Adrenal gland (tissue), 12 donors: ENCODE data around the gene FAM219A. TPM values are rescaled to one million over a fixed set of nuclear protein-coding genes. Genes with fewer than 3 reads are reported as not detected.
A peak's percentile ranks its signal among the peaks of the same experiment; 100 is the strongest.

ENCODE experiments used
- DNase-seq, 7 donors: peaks; one replicate each; pipeline ENCODE4 v3.0.0-alpha.2; 2019 to 2020
- H3K27ac ChIP-seq, 5 donors: fragments of 200-600 bp; sonication (generic) in 4 of 5; 1 replicate in 3 of 5; 2 replicates in 2 of 5; pipeline versions ENCODE4 v1.5.1 to v1.8.0; 2016 to 2020; ENCODE audit warnings: mild to moderate bottlenecking in 1 of 5
- H3K27me3 ChIP-seq: fragments of 200-600 bp; 2 replicates; pipeline ENCODE4 v1.8.0; 2021
- H3K36me3 ChIP-seq, 2 donors: fragments of 200-600 bp; replicated peaks in 1 of 2; 1 replicate in 1 of 2; 2 replicates in 1 of 2; pipeline versions ENCODE4 v1.5.1 to v1.8.0; 2018 to 2022
- H3K4me1 ChIP-seq, 2 donors: fragments of 200-600 bp; replicated peaks in 1 of 2; 1 replicate in 1 of 2; 2 replicates in 1 of 2; pipeline versions ENCODE4 v1.5.1 to v1.8.0; 2018 to 2021
- H3K4me3 ChIP-seq, 4 donors: fragments of 200-600 bp; sonication (generic) in 3 of 4; one replicate each; pipeline ENCODE4 v1.5.1; 2016 to 2018
- H3K9me3 ChIP-seq, 3 donors: fragments of 200-600 bp; sonication (generic) in 1 of 3; replicated peaks in 1 of 3; 1 replicate in 2 of 3; 2 replicates in 1 of 3; pipeline versions ENCODE4 v1.5.1 to v1.8.0; 2016 to 2021
- CTCF ChIP-seq, 6 experiments: fragments of 450-650 bp in 4 of 6; fragments of 200-600 bp in 2 of 6; sonication (generic) in 1 of 6; IDR thresholded peaks; 1 replicate in 5 of 6; 2 replicates in 1 of 6; pipeline versions ENCODE4 v1.5.1 to v1.8.0; 2016 to 2021; ENCODE audit warnings: antibody characterized with exemption in 6 of 6, mild to moderate bottlenecking in 2 of 6, moderate library complexity in 1 of 6
- POLR2A ChIP-seq, 2 donors: fragments of 450-650 bp; IDR thresholded peaks; one replicate each; pipeline ENCODE4 v1.6.1; 2017; ENCODE audit warnings: antibody characterized with exemption in 2 of 2, mild to moderate bottlenecking in 2 of 2, moderate library complexity in 1 of 2
- WGBS, 4 donors: extraction: QIAGEN DNeasy Blood & Tissue Kit in 2 of 4; methylation state at CpG; one replicate each; pipeline versions ENCODE4 v1.1.5 to v1.1.7; 2013 to 2017; 5-methylcytosine and 5-hydroxymethylcytosine counted together
- intact Hi-C, 2 donors: fragments of 100-400 bp; cut with DNase I; formaldehyde crosslinking; loops; one replicate each; pipeline versions ENCODE4 v1.14.1 to v1.15.0; 2022 to 2023
- polyA plus RNA-seq, 3 donors: library from polyadenylated mRNA; stranded (reverse); fragments of 200-250 nt in 2 of 3; fragments of 350-450 nt in 1 of 3; fragmentation: Illumina TruSeq in 1 of 3; extraction: RNeasy Lipid Tissue Mini Kit (QIAGEN cat#74804) in 1 of 3; gene quantifications; one replicate each; pipeline ENCODE4 v1.2.3, GENCODE V29; 2013 to 2014
- total RNA-seq, 9 donors: library from RNA; depleted of rRNA in 4 of 9; stranded (reverse); fragments of >200 nt in 4 of 9; fragments of 120-200 nt in 1 of 9; fragmentation: NEBNext Ultra II Directional in 1 of 9; extraction: Animal tissue kit (Norgen Biotek cat#: 25700) in 1 of 9; gene quantifications; one replicate each; pipeline versions ENCODE4 v1.1.0 to v1.2.4, GENCODE V29; 2013 to 2023
- donor health status: healthy with polysubstance abuse.
- donor health status: Bipolar disorder and iron deficiency.
- donor health status: DM: yes; HTN: yes; CAD: no.
- donor health status: DM: no; HTN: no; CAD: no.
- donor health status: DM: no; HTN: no; CAD: no.
- donor health status: DM: yes; HTN: yes; CAD: no.

The FAM219A gene
- total and polyA plus RNA-seq, 12 donors = 7.6 to 26.9 (median 14.9) TPM

- intact Hi-C loops = no loop called here
- Histone ChIP-seq H3K36me3 (no peaks in the 10 kb centered on the region), H3K27ac (no peak overlapping the region), H3K4me1 (no peaks in the 10 kb centered on the region), H3K4me3 (no peak overlapping the region), H3K9me3 (no peaks in the 10 kb centered on the region), H3K27me3 (no peaks in the 10 kb centered on the region)
- TF ChIP-seq POLR2A (IDR thresholded peaks at IDR 0.05) (no peak), CTCF (IDR thresholded peaks at IDR 0.05) (no peak)
- no peak for DNase-seq
- 63 to 79% (median 71%) methylated on average over 2 of the region's 2 CpGs for WGBS, 4 donors
These were observed 40.7 kb upstream of the FAM219A start for GRCh38 chr9:34499076-34499475.

- H3K9me3 ChIP-seq = no peaks in the 10 kb centered on the region
- no peaks in the 10 kb centered on the region for H3K4me1 ChIP-seq
- H3K4me3 ChIP-seq = no peak overlapping the region
- no peak for TF ChIP-seq POLR2A (IDR thresholded peaks at IDR 0.05)
- no peak for TF ChIP-seq CTCF (IDR thresholded peaks at IDR 0.05)
- no peak for DNase-seq
- 45 to 69% (median 56%) methylated on average over 2 to 3 of the region's 3 CpGs for WGBS, 4 donors
- H3K27me3 ChIP-seq = no peaks in the 10 kb centered on the region
- H3K27ac ChIP-seq = no peak overlapping the region
- H3K36me3 ChIP-seq = no peaks in the 10 kb centered on the region
- intact Hi-C loops = no loop called here
These were observed 40.2 kb upstream of the FAM219A start for GRCh38 chr9:34498553-34498952.

DNA sequence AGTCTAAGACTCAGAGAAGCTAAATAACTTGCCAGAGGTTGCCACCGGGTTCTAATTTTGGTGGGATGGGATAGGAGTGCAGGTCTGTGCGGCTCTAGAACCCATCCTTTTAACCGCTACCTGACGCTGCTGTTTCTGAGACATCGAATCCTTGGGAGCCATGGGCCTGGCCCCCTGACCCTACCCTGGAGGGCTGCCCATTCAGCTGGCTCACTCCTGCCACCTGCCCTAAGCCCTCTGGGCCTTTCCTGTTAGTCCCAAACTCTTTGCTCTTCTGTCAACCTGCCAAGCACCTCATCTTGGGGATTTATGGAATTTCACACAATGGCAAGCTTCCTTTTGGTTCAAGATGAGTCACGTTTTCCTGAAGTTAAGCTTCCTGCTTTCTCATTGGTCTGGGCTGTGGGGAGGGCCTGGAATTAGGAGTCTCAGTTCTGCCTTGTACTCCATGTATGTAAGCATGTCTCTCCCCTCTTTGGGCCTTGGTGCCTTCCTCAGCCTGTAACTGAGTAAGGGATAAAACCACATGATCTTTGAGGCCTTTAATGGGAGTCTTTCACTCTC is 37.9 kb upstream of the FAM219A start:
- intact Hi-C loops = no loop called here
- 66 to 81% (median 78%) methylated on average over 6 of the region's 6 CpGs for WGBS, 4 donors
- DNase-seq = no peak
- Histone ChIP-seq H3K4me1 (no peaks in the 10 kb centered on the region), H3K9me3 (no peaks in the 10 kb centered on the region), H3K4me3 (no peak overlapping the region), H3K27ac (no peak overlapping the region), H3K27me3 (no peaks in the 10 kb centered on the region), H3K36me3 (no peaks in the 10 kb centered on the region)
- TF ChIP-seq POLR2A (IDR thresholded peaks at IDR 0.05) (no peak), CTCF (IDR thresholded peaks at IDR 0.05) (no peak)

- intact Hi-C loops = no loop called here
- no peaks in the 10 kb centered on the region for H3K27me3 ChIP-seq
- WGBS, 4 donors = 31 to 45% (median 36%) methylated on average over 7 to 8 of the region's 8 CpGs
- no peaks in the 10 kb centered on the region for H3K36me3 ChIP-seq
- no peaks in the 10 kb centered on the region for H3K4me1 ChIP-seq
- peak; percentile 50 to 70 (median 59) for DNase-seq
- TF ChIP-seq POLR2A (IDR thresholded peaks at IDR 0.05) (no peak), CTCF (IDR thresholded peaks at IDR 0.05) (no peak)
- no peak overlapping the region for H3K4me3 ChIP-seq
- H3K27ac ChIP-seq = no peak overlapping the region
- H3K9me3 ChIP-seq = no peaks in the 10 kb centered on the region
These were observed 35.7 kb upstream of the FAM219A start for GRCh38 chr9:34493972-34494535.
